ENCODE results near the gene GALNT10.

DNA sequence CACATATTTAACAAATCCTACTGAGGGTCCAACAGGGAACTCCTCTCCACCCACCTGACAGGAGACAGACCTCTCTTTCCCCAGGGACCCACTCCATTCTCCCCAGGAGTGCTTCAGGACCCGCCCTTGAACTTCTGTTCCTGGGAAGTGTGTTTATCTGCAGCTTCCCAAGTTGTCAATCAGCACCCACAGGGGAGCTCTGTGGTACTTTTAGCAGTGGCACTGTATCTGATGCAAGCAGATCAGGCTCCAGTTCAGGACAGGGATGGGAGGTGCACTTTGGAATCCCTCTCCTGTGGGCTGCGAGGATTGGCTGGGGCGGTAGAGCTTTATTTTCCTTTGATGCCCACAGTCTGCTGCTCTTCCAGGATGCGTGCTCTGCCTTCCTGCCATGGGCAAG is 8.7 kb downstream of the GALNT10 start:
- TF ChIP-seq POLR2A (IDR thresholded peaks at IDR 0.05) (no peak), POLR2AphosphoS5 (IDR thresholded peaks at IDR 0.05; ENCODE audit: insufficient read depth in 1 of 2, low read depth in 1 of 2) (no peak)
- TF ChIP-seq, protein P1, sequence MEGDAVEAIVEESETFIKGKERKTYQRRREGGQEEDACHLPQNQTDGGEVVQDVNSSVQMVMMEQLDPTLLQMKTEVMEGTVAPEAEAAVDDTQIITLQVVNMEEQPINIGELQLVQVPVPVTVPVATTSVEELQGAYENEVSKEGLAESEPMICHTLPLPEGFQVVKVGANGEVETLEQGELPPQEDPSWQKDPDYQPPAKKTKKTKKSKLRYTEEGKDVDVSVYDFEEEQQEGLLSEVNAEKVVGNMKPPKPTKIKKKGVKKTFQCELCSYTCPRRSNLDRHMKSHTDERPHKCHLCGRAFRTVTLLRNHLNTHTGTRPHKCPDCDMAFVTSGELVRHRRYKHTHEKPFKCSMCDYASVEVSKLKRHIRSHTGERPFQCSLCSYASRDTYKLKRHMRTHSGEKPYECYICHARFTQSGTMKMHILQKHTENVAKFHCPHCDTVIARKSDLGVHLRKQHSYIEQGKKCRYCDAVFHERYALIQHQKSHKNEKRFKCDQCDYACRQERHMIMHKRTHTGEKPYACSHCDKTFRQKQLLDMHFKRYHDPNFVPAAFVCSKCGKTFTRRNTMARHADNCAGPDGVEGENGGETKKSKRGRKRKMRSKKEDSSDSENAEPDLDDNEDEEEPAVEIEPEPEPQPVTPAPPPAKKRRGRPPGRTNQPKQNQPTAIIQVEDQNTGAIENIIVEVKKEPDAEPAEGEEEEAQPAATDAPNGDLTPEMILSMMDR (IDR thresholded peaks at IDR 0.05): no peak
